Cardiac muscle cell (in vitro differentiated cells and primary cell): Measurements from ENCODE around the gene FTMT. TPM values are rescaled to one million over a fixed set of nuclear protein-coding genes. Genes with fewer than 3 reads are reported as not detected.

Source experiments
- DNase-seq, 2 donors: peaks; one replicate each; pipeline versions ENCODE4 v3.0.0 to v3.0.0-alpha.2; 2010 to 2017; ENCODE audit warnings: low read depth in 1 of 2, low spot score in 1 of 2
- H3K27ac ChIP-seq: fragments of 200-600 bp; sonication (generic); 2 replicates; pipeline ENCODE4 v1.5.1; 2016
- H3K27me3 ChIP-seq: fragments of 200-600 bp; sonication (generic); 2 replicates; pipeline ENCODE4 v1.6.0; 2016; ENCODE audit warnings: control low read depth
- H3K36me3 ChIP-seq: fragments of 200-600 bp; sonication (generic); 2 replicates; pipeline ENCODE4 v1.5.1; 2016; ENCODE audit warnings: control low read depth
- H3K4me1 ChIP-seq: fragments of 200-600 bp; sonication (generic); 2 replicates; pipeline ENCODE4 v1.8.1; 2017; ENCODE audit warnings: low read depth, mild to moderate bottlenecking, mixed run types
- H3K4me3 ChIP-seq: fragments of 200-600 bp; sonication (generic); 2 replicates; pipeline ENCODE4 v1.5.1; 2016; ENCODE audit warnings: mild to moderate bottlenecking
- H3K9me3 ChIP-seq: fragments of 200-600 bp; sonication (generic); 2 replicates; pipeline ENCODE4 v1.5.1; 2017; ENCODE audit warnings: low read depth, mild to moderate bottlenecking, control low read depth
- CTCF ChIP-seq: IDR thresholded peaks from 2 replicates; pipeline ENCODE4 v1.5.1; 2012; ENCODE audit warnings: low read depth, mild to moderate bottlenecking, low read length
- polyA plus RNA-seq: library from polyadenylated mRNA; unstranded; fragments of >200 nt; fragmentation: Nextera tagmentation; extraction: Ambion mirVana; gene quantifications from 2 replicates; pipeline ENCODE4 v1.2.1, GENCODE V29; 2016
- total RNA-seq: library from RNA; depleted of rRNA; stranded (reverse); fragments of >200 nt; gene quantifications from 2 replicates; pipeline ENCODE4 v1.2.3, GENCODE V29; 2016

FTMT gene
- total and polyA plus RNA-seq, 2 experiments from 2014 or later = not detected

- no peak overlapping the region for H3K27ac ChIP-seq
- no peak for DNase-seq
- no peaks in the 10 kb centered on the region for H3K9me3 ChIP-seq
- H3K4me3 ChIP-seq = no peak overlapping the region
- H3K36me3 ChIP-seq = no peaks in the 10 kb centered on the region
- no peaks in the 10 kb centered on the region for H3K27me3 ChIP-seq
- H3K4me1 ChIP-seq = no peaks in the 10 kb centered on the region
- no peak for TF ChIP-seq CTCF
These were observed 38.7 kb downstream of the FTMT start for GRCh38 chr5:121890297-121890858.

GRCh38 chr5:121897341-121897740, 45.7 kb downstream of the FTMT start:
- no peaks in the 10 kb centered on the region for H3K27me3 ChIP-seq
- no peaks in the 10 kb centered on the region for H3K36me3 ChIP-seq
- TF ChIP-seq CTCF = no peak
- no peaks in the 10 kb centered on the region for H3K4me1 ChIP-seq
- no peak for DNase-seq
- H3K27ac ChIP-seq = no peak overlapping the region
- H3K4me3 ChIP-seq = no peak overlapping the region
- no peaks in the 10 kb centered on the region for H3K9me3 ChIP-seq

GRCh38 chr5:121899346-121899745, 47.7 kb downstream of the FTMT start:
- DNase-seq = no peak
- no peaks in the 10 kb centered on the region for H3K9me3 ChIP-seq
- H3K36me3 ChIP-seq = no peaks in the 10 kb centered on the region
- TF ChIP-seq CTCF = no peak
- H3K4me3 ChIP-seq = no peak overlapping the region
- no peak overlapping the region for H3K27ac ChIP-seq
- no peaks in the 10 kb centered on the region for H3K27me3 ChIP-seq
- H3K4me1 ChIP-seq = peaks cover 7% of the 10 kb centered on the region

Other genes starting within 250 kb of the FTMT start
- 3.5 and 6.0 TPM in 2 replicates for gene SRFBP1, start 110.1 kb downstream of the FTMT start, total RNA-seq
- 5.4 TPM in 2 replicates for gene SRFBP1, start 110.1 kb downstream of the FTMT start, polyA plus RNA-seq
- gene LOX, start 226.4 kb downstream of the FTMT start, total RNA-seq = 3.5 and 4.6 TPM in 2 replicates
- gene LOX, start 226.4 kb downstream of the FTMT start, polyA plus RNA-seq = 2.0 and 2.6 TPM in 2 replicates